ENCODE results near the gene INPP5A. TPM values are rescaled to one million over a fixed set of nuclear protein-coding genes. Genes with fewer than 3 reads are reported as not detected.

INPP5A gene
- total RNA-seq, 2 donors from 2014 or later: 9.2 to 14.5 TPM

GRCh38 chr10:132575320-132576201, 38.0 kb downstream of the INPP5A start:
- intact Hi-C loops (cut with DNase I): loop anchor here (5.0 kb wide), 1 partner anchor 118 kb away; no protein-coding TSS in a partner anchor
- DNase-seq (peak in 3 of 4 donors; percentile 50 to 63 (median 55)), ATAC-seq (peak; percentile 61)
- H3K4me3 ChIP-seq: no peak overlapping the region
- no peaks in the 10 kb centered on the region for H3K36me3 ChIP-seq (replicated peaks in 1 of 2; ENCODE audit: insufficient read depth in 1 of 2, low read depth in 2 of 2)
- H3K27ac ChIP-seq: peak overlapping the region; percentile 50 to 77 (median 68)
- H3K9me3 ChIP-seq: no peaks in the 10 kb centered on the region
- H3K4me1 ChIP-seq: peaks cover 65% of the 10 kb centered on the region
- 28 to 30% methylated on average over 17 to 20 of the region's 21 CpGs for WGBS, 2 donors
- peak in 1 of 3 donors; percentile 3 for TF ChIP-seq POLR2A (IDR thresholded peaks at IDR 0.05)
- TF ChIP-seq CTCF (IDR thresholded peaks at IDR 0.05): no peak
- H3K27me3 ChIP-seq: no peaks in the 10 kb centered on the region

- no peak for ATAC-seq
- no peaks in the 10 kb centered on the region for H3K36me3 ChIP-seq (replicated peaks in 1 of 2; ENCODE audit: insufficient read depth in 1 of 2, low read depth in 2 of 2)
- TF ChIP-seq CTCF (IDR thresholded peaks at IDR 0.05) (no peak), POLR2A (IDR thresholded peaks at IDR 0.05) (no peak)
- DNase-seq: no peak
- no peaks in the 10 kb centered on the region for H3K9me3 ChIP-seq
- H3K4me1 ChIP-seq: peaks cover 58% of the 10 kb centered on the region
- H3K4me3 ChIP-seq: no peak overlapping the region
- peak overlapping the region in 1 of 4 donors; percentile 68 for H3K27ac ChIP-seq
- H3K27me3 ChIP-seq: no peaks in the 10 kb centered on the region
- intact Hi-C loops (cut with DNase I): loop anchor here (5.0 kb wide), 1 partner anchor 120 kb away; no protein-coding TSS in a partner anchor
- 64 to 79% methylated on average over 18 to 19 of the region's 19 CpGs for WGBS, 2 donors
Observed at GRCh38 chr10:132576671-132577349, 39.2 kb downstream of the INPP5A start.

GRCh38 chr10:132577350-132578003, 39.9 kb downstream of the INPP5A start:
- Histone ChIP-seq H3K27ac (no peak overlapping the region), H3K27me3 (no peaks in the 10 kb centered on the region), H3K4me1 (peaks cover 51% of the 10 kb centered on the region), H3K36me3 (replicated peaks in 1 of 2; ENCODE audit: insufficient read depth in 1 of 2, low read depth in 2 of 2) (no peaks in the 10 kb centered on the region), H3K4me3 (no peak overlapping the region), H3K9me3 (no peaks in the 10 kb centered on the region)
- TF ChIP-seq POLR2A (IDR thresholded peaks at IDR 0.05) (no peak), CTCF (IDR thresholded peaks at IDR 0.05) (peak; percentile 15 to 67 (median 60))
- DNase-seq (peak; percentile 58 to 74 (median 67)), ATAC-seq (peak; percentile 65)
- 0 to 31% methylated on average over 1 to 16 of the region's 16 CpGs for WGBS, 2 donors
- intact Hi-C loops (cut with DNase I): loop anchor here (5.0 kb wide), 1 partner anchor 120 kb away; no protein-coding TSS in a partner anchor

- Histone ChIP-seq H3K4me1 (peaks cover 49% of the 10 kb centered on the region), H3K9me3 (no peaks in the 10 kb centered on the region), H3K27me3 (no peaks in the 10 kb centered on the region), H3K4me3 (no peak overlapping the region), H3K36me3 (replicated peaks in 1 of 2; ENCODE audit: insufficient read depth in 1 of 2, low read depth in 2 of 2) (no peaks in the 10 kb centered on the region), H3K27ac (no peak overlapping the region)
- intact Hi-C loops (cut with DNase I): loop anchor here (5.0 kb wide), 1 partner anchor 121 kb away; no protein-coding TSS in a partner anchor
- TF ChIP-seq CTCF (IDR thresholded peaks at IDR 0.05) (no peak), POLR2A (IDR thresholded peaks at IDR 0.05) (no peak)
- WGBS, 2 donors: 78 to 88% methylated on average over 16 to 19 of the region's 19 CpGs
- ATAC-seq: no peak
- no peak for DNase-seq
Observed at GRCh38 chr10:132578287-132578951, 40.8 kb downstream of the INPP5A start.
